HG02623 (cell line): ENCODE results near the gene TENT5C.
A peak's percentile ranks its signal among the peaks of the same experiment; 100 is the strongest.

Experiments used
- ATAC-seq: cut with Tn5 transposase; IDR thresholded peaks from one replicate; pipeline ENCODE4 v1.9.1; 2021; ENCODE audit warnings: moderate library complexity; ENCODE audit not compliant: unreplicated experiment

Gene TENT5C

DNA sequence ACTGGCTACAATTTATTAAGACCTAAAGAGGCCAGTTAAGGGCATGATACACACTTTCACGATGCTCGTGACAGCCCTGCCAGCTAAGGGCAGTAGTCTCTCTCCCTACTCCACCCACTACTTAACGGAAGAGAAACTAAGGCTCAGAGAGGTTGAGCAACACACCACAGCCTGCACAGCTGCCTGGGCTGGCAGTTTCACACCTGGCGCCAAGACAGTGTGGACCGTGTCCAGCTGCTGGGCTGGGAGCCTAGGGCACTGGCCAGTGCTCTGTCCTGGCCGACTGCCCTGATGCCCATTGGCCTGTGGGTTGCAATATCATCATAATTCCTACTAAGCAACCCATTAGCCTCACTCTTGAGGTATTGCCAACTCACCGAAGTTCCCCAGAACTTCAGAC is 27.6 kb downstream of the TENT5C start:
- ATAC-seq: no peak

DNA sequence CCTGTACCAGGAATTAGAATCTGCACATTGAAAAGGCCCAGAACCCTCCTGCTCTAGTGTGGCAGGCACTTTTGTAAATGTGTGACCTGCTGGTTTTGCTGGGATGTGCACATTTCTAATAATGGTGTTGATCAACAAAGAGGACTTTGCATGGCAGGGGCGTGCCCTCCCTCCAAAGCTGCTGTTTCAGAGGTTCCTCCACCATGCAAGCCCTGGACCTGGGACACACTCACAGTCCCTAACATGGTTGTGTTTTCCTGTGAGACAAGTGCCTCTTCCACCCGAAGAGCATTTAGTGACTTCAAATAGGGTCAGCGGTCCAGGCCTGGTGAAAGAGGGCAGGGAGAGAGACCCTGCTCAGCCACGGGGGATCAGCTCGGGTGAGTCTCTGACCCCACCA is 28.1 kb downstream of the TENT5C start:
- no peak for ATAC-seq

DNA sequence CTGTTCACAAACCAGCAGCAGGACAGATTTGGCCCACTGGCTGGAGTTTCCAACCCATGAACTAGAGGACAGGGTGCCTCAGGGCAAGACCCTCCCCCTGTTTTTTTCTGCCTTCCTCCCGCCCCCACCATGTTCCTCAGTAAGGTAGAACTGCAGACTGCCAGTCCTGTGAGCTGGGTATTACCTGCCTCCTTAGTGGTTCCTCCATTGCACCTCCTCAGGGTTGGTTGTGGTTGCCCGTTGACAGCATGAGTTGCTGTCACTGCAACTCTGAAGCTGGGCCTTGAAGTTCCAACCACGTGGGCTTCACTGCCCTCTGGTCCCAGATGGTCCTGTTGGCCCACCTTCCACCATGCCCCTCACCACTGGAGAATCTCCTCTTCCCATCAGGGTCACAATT is 28.8 kb downstream of the TENT5C start:
- no peak for ATAC-seq

DNA sequence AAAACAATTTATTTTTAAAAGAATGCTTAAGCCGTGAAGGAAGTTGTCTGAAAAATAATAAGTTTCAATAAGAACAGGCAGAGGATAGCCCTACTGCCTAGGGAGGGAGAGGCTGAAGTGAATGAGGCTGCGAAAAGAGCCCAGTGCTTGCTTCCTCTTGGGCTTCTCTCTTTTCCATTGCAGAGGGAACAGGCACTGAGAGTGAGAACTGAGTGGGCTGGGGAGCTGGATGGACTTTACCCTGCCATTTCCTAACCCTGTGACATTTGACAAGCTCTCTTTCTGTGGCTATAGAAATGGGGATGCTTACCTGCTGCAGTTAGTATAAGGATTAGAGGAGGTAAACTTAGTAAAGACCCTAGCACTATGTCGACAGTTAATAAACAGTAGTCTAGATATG is 30.0 kb downstream of the TENT5C start:
- ATAC-seq: no peak

DNA sequence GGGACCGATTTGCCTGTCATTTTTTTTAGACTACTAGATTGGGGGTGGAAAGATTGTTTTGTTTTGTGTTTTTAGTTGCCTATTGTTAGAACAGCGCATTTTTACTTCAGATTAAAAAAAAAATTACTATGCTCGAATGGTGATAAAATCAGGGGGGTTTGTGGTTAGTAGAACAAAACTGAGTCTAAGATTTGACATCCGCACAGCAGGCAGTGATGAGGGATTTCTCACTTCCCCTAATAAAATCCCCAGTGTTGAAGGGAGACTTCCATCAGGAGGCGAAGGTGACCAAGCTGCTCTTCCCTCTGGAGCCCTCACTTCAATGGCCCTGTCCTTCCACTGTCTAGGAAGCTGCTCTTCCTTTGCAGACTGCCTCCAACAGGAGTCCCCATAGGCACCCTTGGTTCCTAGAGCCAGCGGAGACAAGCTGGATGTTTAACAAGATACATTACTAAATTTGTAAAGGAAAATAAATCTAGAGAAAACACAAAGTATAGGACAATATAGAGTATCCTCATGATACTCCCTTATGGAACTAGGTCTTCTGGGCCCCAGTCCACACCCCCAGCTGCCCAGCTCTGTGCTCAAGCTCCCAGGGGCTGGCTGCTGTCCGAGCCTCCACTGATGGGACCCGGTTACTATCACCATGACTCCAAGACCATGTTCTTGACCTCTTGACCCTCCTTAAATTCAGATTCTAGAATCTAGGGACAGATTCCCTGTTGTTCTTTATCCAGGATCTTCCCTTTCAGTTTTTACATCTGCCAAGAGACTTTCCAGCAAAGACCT is 31.0 kb downstream of the TENT5C start:
- ATAC-seq: no peak

DNA sequence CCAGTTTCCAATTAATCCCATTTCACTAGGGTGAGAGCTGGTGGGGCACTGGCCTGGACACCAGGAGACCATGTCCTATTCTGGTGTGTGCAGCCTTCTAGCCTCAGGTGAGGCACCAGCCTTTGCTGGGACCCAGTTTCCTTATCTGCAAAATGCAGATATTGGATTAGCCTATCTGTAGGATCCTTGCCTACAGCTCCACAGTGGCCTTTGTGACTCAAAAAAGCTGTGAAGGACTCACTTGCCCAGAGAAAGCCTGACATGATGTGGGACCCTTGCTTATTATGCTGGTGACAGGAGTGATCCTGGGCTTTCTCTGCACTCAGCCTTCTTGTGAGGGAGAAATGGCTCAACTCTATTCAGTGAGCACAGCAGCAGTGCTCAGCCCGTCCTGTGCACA is 32.3 kb downstream of the TENT5C start:
- ATAC-seq: no peak

DNA sequence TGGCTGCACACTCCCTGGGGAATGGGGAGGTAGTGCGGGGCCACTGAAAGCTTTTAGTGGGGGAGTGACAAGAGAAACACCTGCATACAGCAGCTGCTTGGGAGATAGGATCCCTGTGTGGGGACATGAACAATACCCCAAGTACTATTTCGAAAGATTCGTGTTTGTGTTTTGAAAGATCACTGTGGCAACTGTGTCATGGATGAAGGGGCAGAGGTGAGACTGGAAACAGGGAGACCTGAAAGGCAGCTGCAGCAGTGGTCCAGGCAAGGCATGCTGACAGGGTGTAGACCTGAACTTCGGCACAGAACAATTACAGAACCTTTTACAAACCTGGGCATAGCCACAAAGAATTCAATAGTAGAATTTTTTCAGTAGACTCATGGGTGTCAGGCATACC is 32.9 kb downstream of the TENT5C start:
- ATAC-seq: no peak

DNA sequence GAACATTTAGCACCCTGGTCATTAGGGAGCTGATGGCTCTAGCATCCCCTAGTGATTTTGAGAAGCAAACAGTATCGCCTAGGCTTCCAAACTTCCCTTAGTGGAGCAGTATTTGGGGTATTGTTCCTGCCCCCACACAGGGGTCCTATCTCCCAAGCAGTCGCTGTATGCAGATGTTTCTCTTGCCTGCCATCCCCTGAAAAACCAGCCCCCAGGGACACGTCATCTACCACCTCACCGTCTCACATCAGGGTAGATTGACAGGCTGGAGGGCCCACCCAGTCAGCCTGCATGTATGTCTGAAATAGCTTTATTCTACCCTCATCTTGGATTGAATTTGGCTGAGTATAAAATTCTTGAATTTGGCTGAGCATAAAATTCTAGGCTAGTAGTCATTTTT is 33.9 kb downstream of the TENT5C start:
- no peak for ATAC-seq

DNA sequence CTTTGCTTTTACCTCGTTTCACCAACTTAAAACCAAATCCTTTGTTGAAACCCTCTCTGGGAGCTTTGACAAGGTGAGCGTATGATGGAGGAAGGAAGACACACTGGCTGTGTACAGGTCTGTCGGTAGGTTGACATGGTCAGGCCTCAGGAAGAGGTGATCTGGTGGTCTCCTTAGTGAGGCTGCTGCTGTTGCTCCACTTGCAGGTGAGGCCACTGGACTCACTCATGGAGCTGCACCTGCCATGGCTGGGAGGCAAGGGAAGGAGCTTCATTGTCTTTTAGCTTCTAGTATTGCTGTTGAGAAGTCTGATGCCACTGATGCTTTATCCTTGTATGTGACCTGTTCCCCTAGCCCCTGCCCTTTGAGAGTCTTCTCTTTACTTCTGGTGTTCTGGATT is 35.7 kb downstream of the TENT5C start:
- no peak for ATAC-seq

DNA sequence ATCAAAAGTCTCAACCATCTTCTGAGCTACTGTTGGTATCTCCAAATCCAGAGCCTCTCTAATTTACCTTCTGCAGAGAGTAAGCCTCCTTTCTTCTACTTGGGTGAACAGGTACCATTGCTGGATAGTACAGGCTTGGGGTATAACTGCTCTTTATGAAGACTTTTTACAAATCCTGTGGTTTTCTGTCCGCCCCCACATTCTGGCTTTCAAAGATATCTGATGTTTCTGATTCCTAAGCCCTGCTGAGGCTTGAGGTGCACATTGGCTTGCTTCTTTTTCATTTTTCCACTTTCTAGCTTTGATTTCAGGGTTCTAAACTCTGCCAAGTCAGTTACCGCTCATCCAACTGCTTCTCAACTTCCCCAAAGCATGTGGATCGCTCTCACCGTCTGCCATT is 37.1 kb downstream of the TENT5C start:
- ATAC-seq: no peak

DNA sequence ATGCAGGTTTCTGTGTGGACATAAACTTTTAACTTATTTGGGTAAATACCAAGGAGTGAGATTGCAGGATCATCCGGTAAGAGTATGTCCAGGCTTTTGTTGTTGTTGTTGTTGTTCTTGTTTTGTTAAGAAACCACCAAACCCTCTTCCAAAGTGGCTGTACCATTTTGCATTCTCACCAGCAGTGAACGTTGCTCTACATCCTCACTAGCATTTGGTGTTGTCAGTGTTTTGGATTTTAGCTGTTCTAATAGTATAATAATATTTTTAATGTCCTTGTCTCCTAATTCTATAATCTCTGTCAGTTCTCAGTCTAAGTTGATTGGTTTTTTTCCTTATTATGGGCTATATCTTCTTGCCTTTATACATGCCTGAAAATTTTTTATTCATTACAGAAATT is 37.8 kb downstream of the TENT5C start:
- ATAC-seq: no peak

DNA sequence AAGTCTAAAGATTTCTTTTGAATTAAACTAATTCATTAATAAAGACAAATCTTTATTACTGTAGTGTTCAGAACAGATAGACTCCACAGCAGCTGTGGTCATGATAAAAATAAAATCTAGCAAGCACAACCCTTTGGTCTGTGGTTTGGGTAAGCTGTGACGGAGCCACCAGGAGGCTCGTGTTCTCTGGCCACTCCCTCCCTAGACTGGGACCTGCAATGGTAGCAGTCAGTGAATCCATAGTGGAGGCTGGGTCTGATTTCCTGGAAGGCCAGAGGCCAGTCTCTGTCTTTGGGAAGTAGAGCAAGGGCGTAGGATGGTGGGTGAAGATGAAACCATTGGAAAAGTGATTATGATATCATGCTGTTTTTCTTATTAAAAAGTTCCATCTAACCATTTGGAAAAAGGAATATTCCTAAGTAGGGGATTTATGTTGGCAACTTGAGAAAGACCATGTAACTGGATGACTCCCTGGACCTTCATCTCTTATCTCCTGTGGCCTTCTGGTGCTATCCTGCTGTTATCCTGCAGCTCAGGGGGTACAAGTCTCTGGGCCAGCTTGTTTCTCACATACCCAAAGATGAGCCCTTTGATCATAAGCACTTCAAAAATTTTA is 39.0 kb downstream of the TENT5C start:
- peak; percentile 75 for ATAC-seq

DNA sequence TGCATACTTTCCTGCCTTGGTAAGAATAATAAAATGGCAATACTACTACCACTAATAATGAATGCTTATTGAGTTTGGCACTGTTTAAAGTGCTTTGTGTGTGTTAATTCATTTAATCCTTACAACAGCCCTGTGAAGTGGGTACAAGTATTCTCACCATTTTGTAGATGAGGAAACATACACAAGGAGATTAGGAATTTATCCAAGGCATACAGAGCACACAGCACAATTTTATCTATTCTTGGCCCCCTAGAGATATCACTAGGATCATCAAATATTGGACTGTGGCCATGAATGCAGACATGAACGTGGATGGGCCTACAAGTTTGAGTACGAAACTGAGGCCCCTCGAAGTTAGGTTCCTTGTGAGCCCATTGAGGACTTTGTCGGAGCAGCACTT is 39.5 kb downstream of the TENT5C start:
- no peak for ATAC-seq

DNA sequence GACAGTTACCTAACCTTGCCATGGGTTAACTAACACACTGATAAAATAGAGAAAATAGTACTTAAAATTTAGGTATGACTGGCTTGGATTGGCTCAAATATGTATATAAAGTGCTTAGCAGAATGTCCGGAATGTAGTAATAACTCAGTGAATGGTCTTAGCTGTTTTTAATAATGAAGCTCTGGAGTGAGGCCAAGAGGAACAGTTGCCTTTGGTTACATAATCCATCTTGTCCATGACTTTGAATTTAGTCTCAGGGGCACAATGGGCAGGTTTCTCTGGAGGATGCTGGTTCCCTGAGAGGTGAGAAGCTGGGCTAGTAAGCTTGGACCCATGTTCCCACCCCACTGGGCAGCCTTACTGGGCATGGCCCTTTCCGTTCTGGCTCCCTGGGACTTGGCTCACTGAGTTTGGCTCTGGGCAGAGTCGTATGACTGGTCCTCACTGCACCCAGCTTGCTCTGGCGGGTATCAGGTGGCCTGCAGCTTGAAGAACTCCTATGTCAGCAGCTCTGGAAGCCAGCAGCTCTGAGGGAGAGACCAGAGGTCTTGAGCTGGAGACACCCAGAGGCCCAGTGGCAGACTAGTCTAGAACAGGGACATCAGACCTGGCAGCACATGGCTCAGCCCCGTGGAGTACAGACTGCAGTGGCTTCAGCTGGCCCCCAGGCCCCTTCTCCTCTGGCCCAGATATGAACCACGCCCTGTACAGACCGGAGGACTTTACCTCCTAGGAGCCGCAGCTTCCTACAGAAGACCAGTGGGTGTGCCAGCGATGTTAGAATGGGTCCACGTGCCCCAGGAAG is 40.4 kb downstream of the TENT5C start:
- ATAC-seq: no peak

DNA sequence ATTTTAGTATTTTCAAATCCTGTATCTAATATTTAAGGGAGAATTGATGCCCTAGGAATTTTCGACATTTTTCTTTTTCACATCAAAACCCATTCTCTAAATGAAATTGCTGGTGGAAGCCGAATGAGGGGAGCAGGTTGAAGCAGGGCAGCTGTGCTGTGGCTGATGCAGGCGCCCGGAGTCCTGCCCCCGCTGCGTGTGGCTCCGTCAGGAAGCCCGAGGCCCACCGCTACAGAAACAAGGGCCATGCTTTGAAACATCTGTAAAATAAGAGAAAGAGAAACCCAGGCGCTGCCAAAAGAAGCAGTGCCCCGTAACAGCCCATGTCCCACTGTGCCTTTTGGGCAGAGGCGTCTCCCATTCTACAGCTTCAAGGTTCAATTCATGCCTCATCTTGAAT is 41.1 kb downstream of the TENT5C start:
- ATAC-seq: no peak

DNA sequence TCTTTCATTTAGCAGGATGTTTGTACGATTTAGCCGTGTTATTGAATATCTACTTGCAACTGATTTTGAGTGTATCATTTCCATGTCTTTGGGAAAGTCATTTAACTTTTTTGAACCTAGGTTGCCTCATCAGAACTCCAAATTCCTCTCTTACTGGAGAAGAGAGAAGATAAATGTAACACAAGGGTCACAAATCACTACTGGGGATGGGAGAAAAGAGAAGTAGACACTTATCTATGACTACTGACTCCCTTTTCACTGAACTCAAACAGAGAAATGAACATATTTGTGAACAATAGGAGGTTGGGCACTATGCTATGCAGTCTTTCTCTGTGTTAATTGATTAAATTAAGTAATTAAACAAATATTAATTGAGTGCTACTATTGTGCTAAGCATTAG is 42.2 kb downstream of the TENT5C start:
- no peak for ATAC-seq

DNA sequence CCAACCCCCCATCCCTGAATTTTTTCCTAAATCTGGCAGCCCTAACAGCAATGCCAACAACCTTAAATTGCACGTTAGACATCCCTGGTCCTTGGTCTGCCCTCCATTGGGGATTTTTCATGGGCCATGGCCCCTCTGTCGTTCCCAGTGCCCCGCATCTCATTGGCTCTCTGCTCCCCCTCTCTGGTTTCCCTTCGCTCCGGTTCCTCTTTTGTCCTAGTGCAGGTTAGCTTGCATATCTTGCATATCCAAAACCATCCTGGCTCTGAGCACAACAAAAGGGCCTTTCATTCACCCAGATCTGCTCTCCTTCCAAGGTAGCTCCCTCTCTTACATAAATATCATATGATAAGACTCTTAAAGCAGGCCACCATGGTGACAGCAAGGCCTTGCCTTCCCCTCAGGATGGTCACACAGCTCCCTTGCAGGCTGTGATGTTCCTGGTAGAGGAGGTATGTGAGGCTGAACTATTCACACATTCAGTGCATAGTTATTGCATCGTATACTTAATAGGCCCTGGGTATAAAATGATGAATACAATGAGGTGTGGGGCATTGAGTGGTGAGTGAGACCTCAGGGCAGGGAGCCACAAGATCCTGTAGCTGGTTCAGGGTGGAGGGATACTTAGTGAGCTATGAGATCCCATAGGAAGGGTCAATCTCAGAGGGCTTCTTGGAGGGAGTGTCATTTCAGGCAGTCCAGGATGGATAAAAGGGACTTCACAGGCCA is 45.2 kb downstream of the TENT5C start:
- no peak for ATAC-seq

DNA sequence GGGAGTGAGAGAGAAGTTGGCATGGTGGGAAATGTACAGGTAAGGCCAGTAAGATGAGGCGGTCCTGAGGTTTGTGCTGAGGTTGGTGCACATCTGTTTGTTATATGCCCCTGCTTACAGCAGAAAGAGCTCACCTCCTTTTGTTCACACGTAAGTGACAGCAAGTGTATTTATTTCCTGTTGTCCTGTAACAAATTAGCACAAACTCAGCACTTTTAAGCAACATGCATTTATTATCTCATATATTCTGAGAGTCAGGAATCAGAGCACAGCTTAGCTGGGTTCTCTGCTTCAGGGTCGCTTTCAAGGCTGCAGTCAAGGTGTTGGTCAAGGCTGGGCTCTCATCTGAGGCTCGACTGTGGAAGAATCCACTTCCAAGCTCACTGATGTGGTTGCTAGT is 45.8 kb downstream of the TENT5C start:
- ATAC-seq: no peak

DNA sequence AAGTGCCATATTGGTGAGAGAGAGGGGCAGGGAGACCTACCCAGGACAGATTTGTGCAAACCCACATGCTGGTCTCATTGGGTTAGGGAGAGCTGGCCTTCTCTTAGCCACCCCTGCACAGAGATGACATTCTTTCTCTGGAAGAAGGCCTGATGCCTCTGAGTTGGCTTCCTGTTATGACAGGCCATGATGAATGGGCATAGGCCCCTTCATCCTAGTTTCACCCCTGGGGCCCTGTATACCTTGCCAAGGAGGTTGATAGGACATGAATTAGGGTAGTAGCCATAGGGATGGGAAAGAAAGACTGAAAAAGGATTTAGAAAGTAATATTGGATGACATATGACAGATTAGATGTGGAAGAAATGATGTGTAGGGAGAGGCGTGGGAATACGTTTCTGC is 46.6 kb downstream of the TENT5C start:
- no peak for ATAC-seq

DNA sequence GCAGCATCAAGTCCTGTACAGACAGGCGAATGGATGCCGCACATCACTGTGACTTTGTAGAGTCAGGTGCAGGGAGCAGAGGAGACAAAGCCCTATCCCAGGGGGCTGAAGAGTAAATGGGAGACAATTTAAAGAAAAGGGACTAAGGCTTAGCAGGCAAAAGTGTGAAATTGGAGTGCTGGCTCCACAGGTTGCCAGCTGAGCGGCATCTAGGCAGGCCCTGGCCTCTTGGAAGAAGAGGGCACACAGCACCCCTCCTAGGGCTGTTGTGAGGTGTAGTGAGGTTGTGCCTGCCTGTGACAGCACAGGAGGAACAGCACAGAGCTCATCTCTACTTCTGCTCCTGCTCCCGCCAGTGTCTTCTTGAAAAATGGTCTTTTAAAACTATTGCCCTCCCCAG is 47.3 kb downstream of the TENT5C start:
- ATAC-seq: no peak

DNA sequence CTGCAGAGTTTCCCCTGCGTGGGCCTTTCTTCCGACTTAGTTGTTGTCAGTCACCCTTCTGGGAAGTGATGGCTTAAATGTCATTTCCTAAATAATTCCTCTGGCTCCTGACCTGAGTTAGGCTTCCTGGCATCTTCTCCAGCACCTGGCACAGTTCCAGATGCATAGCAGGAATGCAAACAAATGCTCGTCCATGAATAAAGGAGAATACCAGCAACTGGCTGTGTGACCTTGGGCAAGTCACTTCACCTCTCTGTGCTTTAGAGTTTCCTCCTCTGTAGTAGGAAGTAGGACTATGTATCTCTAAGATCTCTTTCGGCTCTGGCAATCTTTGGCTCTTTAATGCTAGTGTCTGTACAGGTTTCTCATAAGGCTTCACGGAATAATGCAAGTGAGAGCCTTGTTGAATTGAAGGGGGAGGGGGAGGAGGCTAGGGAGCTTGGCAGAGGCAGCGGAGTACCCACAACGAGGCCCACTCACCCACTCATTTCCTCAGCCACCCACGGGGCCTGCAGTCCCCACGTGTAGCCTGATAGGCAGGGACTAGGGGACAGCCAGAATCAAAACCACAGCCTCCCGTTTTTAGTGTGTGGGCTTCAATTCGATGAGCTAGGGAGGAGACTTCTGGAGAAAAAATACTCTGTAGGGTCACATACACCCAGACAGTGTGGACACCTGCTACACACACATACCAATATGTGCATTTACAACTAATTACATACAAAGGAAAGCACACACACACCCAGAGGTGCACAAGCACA is 48.1 kb downstream of the TENT5C start:
- peak; percentile 4 for ATAC-seq
